ENCODE data around the gene SMAD6.

DNA sequence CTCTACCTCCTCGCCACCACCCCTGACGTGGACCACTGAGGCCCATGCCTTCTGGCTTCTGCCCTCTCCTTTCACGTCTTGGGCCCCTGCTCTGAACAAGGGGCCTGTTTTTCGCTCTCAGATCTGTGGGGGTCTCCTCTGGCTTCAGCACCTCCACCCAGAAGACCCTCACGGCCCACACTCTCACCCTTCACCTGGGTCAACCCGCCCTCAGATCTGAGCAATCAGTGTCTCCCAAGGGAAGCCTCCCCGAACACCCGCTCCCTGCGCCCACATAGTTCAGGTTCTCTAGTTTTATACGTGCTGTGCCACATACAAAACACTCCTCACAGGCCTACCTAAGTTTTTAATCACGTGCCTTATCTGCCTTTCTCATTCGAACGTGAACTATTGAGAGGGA is 48.2 kb upstream of the SMAD6 start:
- TF ChIP-seq, protein P1, sequence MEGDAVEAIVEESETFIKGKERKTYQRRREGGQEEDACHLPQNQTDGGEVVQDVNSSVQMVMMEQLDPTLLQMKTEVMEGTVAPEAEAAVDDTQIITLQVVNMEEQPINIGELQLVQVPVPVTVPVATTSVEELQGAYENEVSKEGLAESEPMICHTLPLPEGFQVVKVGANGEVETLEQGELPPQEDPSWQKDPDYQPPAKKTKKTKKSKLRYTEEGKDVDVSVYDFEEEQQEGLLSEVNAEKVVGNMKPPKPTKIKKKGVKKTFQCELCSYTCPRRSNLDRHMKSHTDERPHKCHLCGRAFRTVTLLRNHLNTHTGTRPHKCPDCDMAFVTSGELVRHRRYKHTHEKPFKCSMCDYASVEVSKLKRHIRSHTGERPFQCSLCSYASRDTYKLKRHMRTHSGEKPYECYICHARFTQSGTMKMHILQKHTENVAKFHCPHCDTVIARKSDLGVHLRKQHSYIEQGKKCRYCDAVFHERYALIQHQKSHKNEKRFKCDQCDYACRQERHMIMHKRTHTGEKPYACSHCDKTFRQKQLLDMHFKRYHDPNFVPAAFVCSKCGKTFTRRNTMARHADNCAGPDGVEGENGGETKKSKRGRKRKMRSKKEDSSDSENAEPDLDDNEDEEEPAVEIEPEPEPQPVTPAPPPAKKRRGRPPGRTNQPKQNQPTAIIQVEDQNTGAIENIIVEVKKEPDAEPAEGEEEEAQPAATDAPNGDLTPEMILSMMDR (IDR thresholded peaks at IDR 0.05), result no peak
- no peak for TF ChIP-seq POLR2A (IDR thresholded peaks at IDR 0.05)
- no peak for TF ChIP-seq EP300 (IDR thresholded peaks at IDR 0.05)
